GM12892 (cell line): ENCODE measurements around the gene ATG2A.

Source experiments
- POLR2A ChIP-seq: IDR thresholded peaks from 2 replicates; pipeline ENCODE4 v1.6.1; 2011; ENCODE audit warnings: low read depth, low read length, control low read depth
- POLR2AphosphoS5 ChIP-seq: IDR thresholded peaks from 2 replicates; pipeline ENCODE4 v1.6.1; 2011; ENCODE audit warnings: low read depth, low read length, control low read depth

DNA sequence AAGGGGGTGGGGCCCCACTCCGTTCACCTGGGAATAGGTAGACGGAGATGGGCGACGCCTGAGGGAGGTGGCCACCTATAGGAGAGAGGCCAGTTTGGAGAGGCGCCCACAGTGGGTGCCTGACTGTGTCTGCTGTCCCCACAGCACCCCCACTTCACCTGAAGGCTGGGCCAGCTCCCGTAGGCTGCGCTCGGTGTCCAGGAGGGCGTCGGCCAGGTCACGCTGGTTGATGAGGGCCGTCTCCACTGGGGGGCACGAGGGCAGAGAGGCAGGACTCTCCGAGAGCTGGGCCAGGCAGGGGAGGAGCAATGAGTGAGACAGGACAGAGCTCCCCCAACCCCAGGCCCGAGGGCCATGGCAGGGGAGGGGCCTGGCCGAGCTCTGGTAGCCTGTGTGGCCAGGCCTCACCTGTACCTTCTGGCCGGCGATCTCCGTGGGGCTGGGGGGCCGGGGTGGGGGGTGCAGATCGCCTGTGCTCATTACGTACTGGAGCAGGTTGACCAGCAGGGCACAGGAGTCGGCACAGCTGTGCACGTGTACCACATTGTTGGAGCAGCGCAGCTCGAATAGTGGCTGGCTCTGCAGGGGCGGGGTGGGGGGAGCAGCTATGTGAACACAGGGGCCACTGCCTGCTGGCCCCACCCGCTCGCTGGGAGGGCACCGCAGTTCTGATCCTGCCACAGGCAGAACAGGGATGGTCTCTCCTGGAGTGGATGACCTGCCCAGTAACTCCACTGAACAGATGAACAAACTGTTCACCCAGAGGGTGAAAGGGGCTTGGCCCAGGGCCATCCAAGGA, 14.7 kb downstream of the ATG2A start:
- TF ChIP-seq POLR2AphosphoS5 (no peak), POLR2A (no peak)
